ENCODE results near the gene H3-3A. TPM values are rescaled to one million over a fixed set of nuclear protein-coding genes. Genes with fewer than 3 reads are reported as not detected.

Gene H3-3A
- total and polyA plus RNA-seq, 10 of the 15 experiments (the other 5 are each of a cell fraction or from before 2014, with no cell fraction given), result 215 to 486 (median 393) TPM

GRCh38 chr1:226063977-226064815 lies 1.7 kb downstream of the H3-3A start (continued):
- TF ChIP-seq YY1 (IDR thresholded peaks at IDR 0.05; ENCODE audit: low read depth, low read length) (0 out of 2 replicates have a peak, but pooled peaks have one; percentile 30), STAT1 (conservative IDR thresholded peaks at IDR 0.05) (no peak), E4F1 (IDR thresholded peaks at IDR 0.05; ENCODE audit: borderline replicate concordance, partially characterized antibody) (no peak), CHD1 (IDR thresholded peaks at IDR 0.05; ENCODE audit: low read depth, low read length) (no peak), SUZ12 (IDR thresholded peaks at IDR 0.05; ENCODE audit: unreplicated experiment) (no peak), HDAC6 (IDR thresholded peaks at IDR 0.05; ENCODE audit: unreplicated experiment) (no peak), RELB (IDR thresholded peaks at IDR 0.05; ENCODE audit: low read depth) (peak; percentile 46; the same call in 1 of the 2 replicates), ZNF384 (IDR thresholded peaks at IDR 0.05; ENCODE audit: borderline replicate concordance, low read depth, low read length) (no peak), EP300 (IDR thresholded peaks at IDR 0.05; ENCODE audit: borderline replicate concordance in 1 of 2, control insufficient read depth in 1 of 2, low read depth in 2 of 2, low read length in 2 of 2) (no peak), CEBPZ (IDR thresholded peaks at IDR 0.05; ENCODE audit: low read depth, low read length) (no peak), NR2C1 (IDR thresholded peaks at IDR 0.05) (no peak), SIN3A (IDR thresholded peaks at IDR 0.05; ENCODE audit: low read depth, low read length) (no peak), CBX5 (IDR thresholded peaks at IDR 0.05; ENCODE audit: low read depth) (no peak), DPF2 (IDR thresholded peaks at IDR 0.05) (no peak), PML (IDR thresholded peaks at IDR 0.05; ENCODE audit: low read length) (peak; percentile 47; the same call in 1 of the 2 replicates), POLR2A (IDR thresholded peaks at IDR 0.05; ENCODE audit: low read depth, low read length) (no peak), NBN (IDR thresholded peaks at IDR 0.05) (peak; percentile 14; the same call in 1 of the 2 replicates), NKRF (conservative IDR thresholded peaks at IDR 0.05) (peak; percentile 67; the same call in 1 of the 2 replicates), ASH2L (IDR thresholded peaks at IDR 0.05; ENCODE audit: borderline replicate concordance, low read depth) (no peak)

All from GM12878 (cell line).